ENCODE data around the gene UGT3A2.
"Not testable (repeated sequence)": the region's sequence is repeated elsewhere in the genome, so short reads cannot be mapped to it uniquely, and the experiment has no call there.

Gene UGT3A2

GRCh38 chr5:36055984-36056383 is 10.7 kb downstream of the UGT3A2 start:
- FAIRE-seq (no peak), DNase-seq (ENCODE audit: insufficient read length, low spot score) (no peak)
- no peak for TF ChIP-seq PAX5 (IDR thresholded peaks at IDR 0.05; ENCODE audit: insufficient read depth, low read length, severe bottlenecking)
- TF ChIP-seq POLR2AphosphoS5 (IDR thresholded peaks at IDR 0.05; ENCODE audit: low read depth, low read length) = no peak
- no peak for TF ChIP-seq POU2F2 (IDR thresholded peaks at IDR 0.05; ENCODE audit: low read depth, low read length)
- no peak for TF ChIP-seq SPI1 (IDR thresholded peaks at IDR 0.05; ENCODE audit: low read depth, low read length)
- TF ChIP-seq TAF1 (IDR thresholded peaks at IDR 0.05; ENCODE audit: low read depth, low read length) = no peak
- no peak for TF ChIP-seq POLR2A (IDR thresholded peaks at IDR 0.05; ENCODE audit: low read depth, low read length)

GRCh38 chr5:36054647-36055046 is 12.0 kb downstream of the UGT3A2 start:
- DNase-seq (ENCODE audit: insufficient read length, low spot score) (no peak), FAIRE-seq (no peak)
- no peak for TF ChIP-seq SPI1 (IDR thresholded peaks at IDR 0.05; ENCODE audit: low read depth, low read length)
- TF ChIP-seq TAF1 (IDR thresholded peaks at IDR 0.05; ENCODE audit: low read depth, low read length) = no peak
- TF ChIP-seq PAX5 (IDR thresholded peaks at IDR 0.05; ENCODE audit: insufficient read depth, low read length, severe bottlenecking) = no peak
- no peak for TF ChIP-seq POLR2A (IDR thresholded peaks at IDR 0.05; ENCODE audit: low read depth, low read length)
- no peak for TF ChIP-seq POU2F2 (IDR thresholded peaks at IDR 0.05; ENCODE audit: low read depth, low read length)
- no peak for TF ChIP-seq POLR2AphosphoS5 (IDR thresholded peaks at IDR 0.05; ENCODE audit: low read depth, low read length)

GRCh38 chr5:36052538-36052937 is 14.1 kb downstream of the UGT3A2 start:
- no peak for TF ChIP-seq POU2F2 (IDR thresholded peaks at IDR 0.05; ENCODE audit: low read depth, low read length)
- no peak for TF ChIP-seq PAX5 (IDR thresholded peaks at IDR 0.05; ENCODE audit: insufficient read depth, low read length, severe bottlenecking)
- no peak for TF ChIP-seq TAF1 (IDR thresholded peaks at IDR 0.05; ENCODE audit: low read depth, low read length)
- no peak for TF ChIP-seq POLR2AphosphoS5 (IDR thresholded peaks at IDR 0.05; ENCODE audit: low read depth, low read length)
- no peak for TF ChIP-seq POLR2A (IDR thresholded peaks at IDR 0.05; ENCODE audit: low read depth, low read length)
- TF ChIP-seq SPI1 (IDR thresholded peaks at IDR 0.05; ENCODE audit: low read depth, low read length) = no peak
- no peak for FAIRE-seq

GRCh38 chr5:36049949-36050348 is 16.7 kb downstream of the UGT3A2 start:
- FAIRE-seq (no peak), DNase-seq (ENCODE audit: insufficient read length, low spot score) (no peak)
- TF ChIP-seq TAF1 (IDR thresholded peaks at IDR 0.05; ENCODE audit: low read depth, low read length) (no peak), POLR2A (IDR thresholded peaks at IDR 0.05; ENCODE audit: low read depth, low read length) (no peak), POLR2AphosphoS5 (IDR thresholded peaks at IDR 0.05; ENCODE audit: low read depth, low read length) (no peak)

More at GRCh38 chr5:36052538-36052937, 14.1 kb downstream of the UGT3A2 start:
- no peak for DNase-seq (ENCODE audit: insufficient read length, low spot score)

GRCh38 chr5:36047384-36048160 is 19.1 kb downstream of the UGT3A2 start:
- no peak for FAIRE-seq
- no peak for TF ChIP-seq POU2F2 (IDR thresholded peaks at IDR 0.05; ENCODE audit: low read depth, low read length)
- no peak for TF ChIP-seq PAX5 (IDR thresholded peaks at IDR 0.05; ENCODE audit: insufficient read depth, low read length, severe bottlenecking)
- no peak for TF ChIP-seq POLR2AphosphoS5 (IDR thresholded peaks at IDR 0.05; ENCODE audit: low read depth, low read length)
- TF ChIP-seq POLR2A (IDR thresholded peaks at IDR 0.05; ENCODE audit: low read depth, low read length) = no peak
- TF ChIP-seq SPI1 (IDR thresholded peaks at IDR 0.05; ENCODE audit: low read depth, low read length) = no peak
- no peak for TF ChIP-seq TAF1 (IDR thresholded peaks at IDR 0.05; ENCODE audit: low read depth, low read length)
- DNase-seq (ENCODE audit: insufficient read length, low spot score) = no peak

- DNase-seq (ENCODE audit: insufficient read length, low spot score) = no peak
- TF ChIP-seq POLR2A (IDR thresholded peaks at IDR 0.05; ENCODE audit: low read depth, low read length) = no peak
- no peak for TF ChIP-seq SPI1 (IDR thresholded peaks at IDR 0.05; ENCODE audit: low read depth, low read length)
- TF ChIP-seq TAF1 (IDR thresholded peaks at IDR 0.05; ENCODE audit: low read depth, low read length) = no peak
- TF ChIP-seq PAX5 (IDR thresholded peaks at IDR 0.05; ENCODE audit: insufficient read depth, low read length, severe bottlenecking) = no peak
- TF ChIP-seq POU2F2 (IDR thresholded peaks at IDR 0.05; ENCODE audit: low read depth, low read length) = no peak
- TF ChIP-seq POLR2AphosphoS5 (IDR thresholded peaks at IDR 0.05; ENCODE audit: low read depth, low read length) = no peak
Observed at GRCh38 chr5:36045895-36046294, 20.8 kb downstream of the UGT3A2 start.

GRCh38 chr5:36041537-36041845 is 25.2 kb downstream of the UGT3A2 start:
- FAIRE-seq = no peak
- DNase-seq (ENCODE audit: insufficient read length, low spot score) = no peak
- TF ChIP-seq POU2F2 (IDR thresholded peaks at IDR 0.05; ENCODE audit: low read depth, low read length) = no peak
- no peak for TF ChIP-seq PAX5 (IDR thresholded peaks at IDR 0.05; ENCODE audit: insufficient read depth, low read length, severe bottlenecking)
- no peak for TF ChIP-seq POLR2AphosphoS5 (IDR thresholded peaks at IDR 0.05; ENCODE audit: low read depth, low read length)
- TF ChIP-seq POLR2A (IDR thresholded peaks at IDR 0.05; ENCODE audit: low read depth, low read length) = no peak
- TF ChIP-seq TAF1 (IDR thresholded peaks at IDR 0.05; ENCODE audit: low read depth, low read length) = no peak
- TF ChIP-seq SPI1 (IDR thresholded peaks at IDR 0.05; ENCODE audit: low read depth, low read length) = no peak

More at GRCh38 chr5:36045895-36046294, 20.8 kb downstream of the UGT3A2 start:
- no peak for FAIRE-seq

- DNase-seq (ENCODE audit: insufficient read length, low spot score) = no peak
- FAIRE-seq = no peak
- TF ChIP-seq POU2F2 (IDR thresholded peaks at IDR 0.05; ENCODE audit: low read depth, low read length) (no peak), PAX5 (IDR thresholded peaks at IDR 0.05; ENCODE audit: insufficient read depth, low read length, severe bottlenecking) (no peak), POLR2AphosphoS5 (IDR thresholded peaks at IDR 0.05; ENCODE audit: low read depth, low read length) (no peak), POLR2A (IDR thresholded peaks at IDR 0.05; ENCODE audit: low read depth, low read length) (no peak), SPI1 (IDR thresholded peaks at IDR 0.05; ENCODE audit: low read depth, low read length) (no peak)
Observed at GRCh38 chr5:36040651-36041536, 25.8 kb downstream of the UGT3A2 start.

GRCh38 chr5:36035696-36036095 is 31.0 kb downstream of the UGT3A2 start:
- TF ChIP-seq SPI1 (IDR thresholded peaks at IDR 0.05; ENCODE audit: low read depth, low read length) (no peak), POLR2A (IDR thresholded peaks at IDR 0.05; ENCODE audit: low read depth, low read length) (no peak), PAX5 (IDR thresholded peaks at IDR 0.05; ENCODE audit: insufficient read depth, low read length, severe bottlenecking) (no peak), TAF1 (IDR thresholded peaks at IDR 0.05; ENCODE audit: low read depth, low read length) (no peak), POU2F2 (IDR thresholded peaks at IDR 0.05; ENCODE audit: low read depth, low read length) (no peak), POLR2AphosphoS5 (IDR thresholded peaks at IDR 0.05; ENCODE audit: low read depth, low read length) (no peak)
- FAIRE-seq (no peak), DNase-seq (ENCODE audit: insufficient read length, low spot score) (no peak)

- DNase-seq (ENCODE audit: insufficient read length, low spot score); FAIRE-seq: not testable (repeated sequence)
Observed at GRCh38 chr5:36034536-36035134, 32.0 kb downstream of the UGT3A2 start.

All from GM12891 (cell line).